Measurements from ENCODE around the gene PRPS1. TPM values are rescaled to one million over a fixed set of nuclear protein-coding genes. Genes with fewer than 3 reads are reported as not detected.

PRPS1 gene
- total and polyA plus RNA-seq, 9 of the 15 experiments (the other 6 are each of a cell fraction or from before 2014, with no cell fraction given), result 47.8 to 175 (median 79.6) TPM

GRCh38 chrX:107676559-107677378, 48.5 kb downstream of the PRPS1 start (continued):
- TF ChIP-seq ATF7 (IDR thresholded peaks at IDR 0.05) (peak; percentile 49; the same call in 1 of the 2 replicates), SNAPC5 (CRISPR knock-in tag; IDR thresholded peaks at IDR 0.05) (no peak), PTRF (tag; IDR thresholded peaks at IDR 0.05) (no peak), MAX (CRISPR knock-in tag; IDR thresholded peaks at IDR 0.05) (peak; percentile 99), GABPB2 (CRISPR knock-in tag; conservative IDR thresholded peaks at IDR 0.05) (no peak), PTBP1 (IDR thresholded peaks at IDR 0.05; ENCODE audit: low read depth, low read length) (no peak), CREB5 (CRISPR knock-in tag; IDR thresholded peaks at IDR 0.05) (no peak), ARNT (IDR thresholded peaks at IDR 0.05) (0 out of 4 replicates have a peak, but pooled peaks of 1 of the 2 experiments have one; percentile 28), MEF2A (IDR thresholded peaks at IDR 0.05; ENCODE audit: control insufficient read depth, low read depth, low read length) (no peak), E2F4 (CRISPR knock-in tag; IDR thresholded peaks at IDR 0.05; ENCODE audit: low read depth) (0 out of 2 replicates have a peak, but pooled peaks have one; percentile 71), MNT (conservative IDR thresholded peaks at IDR 0.05) (peak; percentile 100), ATF1 (CRISPR knock-in tag; IDR thresholded peaks at IDR 0.05) (no peak), ATF1 (tag; IDR thresholded peaks at IDR 0.05) (peak; percentile 31; the same call in 1 of the 2 replicates)
